Activated CD4-positive, alpha-beta T cell treated with anti-CD3 and anti-CD28 coated beads for 4 hours (primary cell): Measurements from ENCODE around the gene SMPD4.
"Not testable (repeated sequence)": the region's sequence is repeated elsewhere in the genome, so short reads cannot be mapped to it uniquely, and the experiment has no call there.

Experiments used
- DNase-seq, 2 donors: peaks; one replicate each; pipeline ENCODE4 v3.0.0-alpha.2; 2020

The SMPD4 gene

GRCh38 chr2:130155956-130156623 lies 25.3 kb downstream of the SMPD4 start:
- not testable (repeated sequence) for DNase-seq

- no peak for DNase-seq
Observed at GRCh38 chr2:130154773-130155765, 26.3 kb downstream of the SMPD4 start.

GRCh38 chr2:130154423-130154770 lies 27.0 kb downstream of the SMPD4 start:
- not testable (repeated sequence) for DNase-seq

GRCh38 chr2:130153721-130154422 lies 27.5 kb downstream of the SMPD4 start:
- DNase-seq: not testable (repeated sequence)

DNA sequence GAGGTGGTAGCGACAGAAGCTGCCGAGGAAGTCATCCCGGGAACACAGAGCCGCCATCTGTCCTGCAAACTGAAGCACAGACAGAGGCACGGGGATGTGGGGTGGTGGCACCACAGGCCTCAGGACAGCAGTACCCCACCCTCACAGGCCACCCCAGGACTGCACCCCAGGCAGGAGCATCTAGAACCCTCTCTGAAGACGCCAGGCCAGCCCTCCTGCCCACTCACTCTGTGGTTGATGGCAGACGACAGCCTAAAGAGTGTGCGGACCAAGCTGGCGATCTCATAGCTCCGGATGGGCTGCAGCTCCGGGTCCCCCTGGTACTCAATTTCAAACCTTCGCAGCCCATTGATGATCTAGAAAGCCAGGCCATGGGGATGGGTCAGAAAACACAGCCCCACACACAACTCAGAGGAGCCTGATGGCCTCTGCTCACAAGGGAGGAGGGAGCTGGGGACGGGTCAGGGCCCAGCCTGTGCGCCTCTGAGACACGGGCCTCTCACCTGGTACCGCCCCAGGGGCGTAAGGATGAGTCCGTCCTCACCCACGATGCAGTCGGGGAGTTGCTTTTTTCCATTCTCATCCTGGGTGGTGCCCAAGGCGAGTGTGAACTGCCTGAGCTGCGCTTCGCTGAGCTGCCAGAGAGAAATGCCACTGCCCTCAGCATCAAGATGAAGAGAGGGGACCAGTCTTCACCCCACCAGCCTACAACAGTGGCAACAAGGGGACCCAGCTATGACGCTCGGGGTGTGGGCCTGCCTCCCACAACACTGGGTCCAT lies 28.4 kb downstream of the SMPD4 start:
- DNase-seq: no peak

DNA sequence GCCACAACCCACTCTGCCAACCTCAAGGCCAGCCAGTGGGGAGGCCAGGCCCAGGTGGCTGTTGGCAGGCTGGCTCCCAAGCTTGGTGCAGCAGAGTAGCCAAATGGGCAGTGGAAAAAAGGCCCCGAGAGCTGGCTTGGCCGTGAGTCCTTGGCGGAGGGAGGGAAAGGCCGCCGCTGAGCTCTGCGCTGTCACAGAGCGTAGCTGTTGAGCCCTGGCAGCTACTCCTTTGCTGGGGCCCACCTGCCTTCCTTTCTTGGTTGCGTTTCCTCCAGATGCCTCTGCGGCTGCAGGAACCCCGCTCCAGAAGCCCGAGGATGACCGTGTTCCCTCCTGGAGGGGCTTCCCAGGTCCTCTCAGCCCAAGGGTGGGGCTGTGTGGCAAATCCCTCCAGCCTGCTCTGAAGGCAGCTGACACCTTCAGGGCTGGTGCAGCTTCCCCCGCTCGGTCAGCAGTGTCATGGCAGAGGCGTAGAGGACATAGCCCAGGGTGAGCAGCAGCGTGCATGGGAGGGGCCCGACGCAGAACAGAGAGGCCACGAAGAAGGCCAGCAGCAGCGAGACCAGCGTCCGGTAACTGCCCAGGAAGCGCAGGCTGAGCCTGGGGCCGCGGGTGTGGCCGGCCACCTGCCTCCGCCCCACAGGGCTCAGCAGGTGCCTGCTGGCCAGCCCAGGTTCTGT lies 29.1 kb downstream of the SMPD4 start:
- not testable (repeated sequence) for DNase-seq

- not testable (repeated sequence) for DNase-seq
Observed at GRCh38 chr2:130151145-130151512, 30.3 kb downstream of the SMPD4 start.

GRCh38 chr2:130150181-130151144 lies 30.9 kb downstream of the SMPD4 start:
- no peak for DNase-seq

GRCh38 chr2:130148515-130148914 lies 32.9 kb downstream of the SMPD4 start:
- not testable (repeated sequence) for DNase-seq

DNA sequence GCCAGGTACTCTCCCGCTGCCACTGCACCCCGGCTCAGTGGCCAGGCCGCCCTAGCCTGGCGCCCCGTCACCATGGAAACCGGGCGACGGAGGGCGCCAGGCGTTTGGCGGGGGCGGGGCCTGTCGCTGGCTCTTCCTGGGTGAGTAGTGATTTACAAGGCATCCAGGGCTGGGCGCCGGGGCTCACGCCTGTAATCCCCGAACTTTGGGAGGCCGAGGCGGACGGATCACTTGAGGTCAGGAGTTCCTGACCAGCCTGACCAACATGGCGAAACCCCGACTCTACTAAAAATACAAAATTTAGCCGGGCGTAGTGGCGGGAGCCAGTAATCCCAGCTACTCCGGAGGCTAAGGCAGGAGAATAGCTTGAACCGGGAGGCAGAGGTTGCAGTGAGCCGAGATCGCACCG lies 36.4 kb downstream of the SMPD4 start, which contains the start of gene CCDC74B:
Gene CCDC74B (minus strand): TSS at position 107 of the 409 bp plus-strand sequence. CDS start 116 bp downstream, outside the sequence.
- peak; percentile 48 to 56 for DNase-seq

DNA sequence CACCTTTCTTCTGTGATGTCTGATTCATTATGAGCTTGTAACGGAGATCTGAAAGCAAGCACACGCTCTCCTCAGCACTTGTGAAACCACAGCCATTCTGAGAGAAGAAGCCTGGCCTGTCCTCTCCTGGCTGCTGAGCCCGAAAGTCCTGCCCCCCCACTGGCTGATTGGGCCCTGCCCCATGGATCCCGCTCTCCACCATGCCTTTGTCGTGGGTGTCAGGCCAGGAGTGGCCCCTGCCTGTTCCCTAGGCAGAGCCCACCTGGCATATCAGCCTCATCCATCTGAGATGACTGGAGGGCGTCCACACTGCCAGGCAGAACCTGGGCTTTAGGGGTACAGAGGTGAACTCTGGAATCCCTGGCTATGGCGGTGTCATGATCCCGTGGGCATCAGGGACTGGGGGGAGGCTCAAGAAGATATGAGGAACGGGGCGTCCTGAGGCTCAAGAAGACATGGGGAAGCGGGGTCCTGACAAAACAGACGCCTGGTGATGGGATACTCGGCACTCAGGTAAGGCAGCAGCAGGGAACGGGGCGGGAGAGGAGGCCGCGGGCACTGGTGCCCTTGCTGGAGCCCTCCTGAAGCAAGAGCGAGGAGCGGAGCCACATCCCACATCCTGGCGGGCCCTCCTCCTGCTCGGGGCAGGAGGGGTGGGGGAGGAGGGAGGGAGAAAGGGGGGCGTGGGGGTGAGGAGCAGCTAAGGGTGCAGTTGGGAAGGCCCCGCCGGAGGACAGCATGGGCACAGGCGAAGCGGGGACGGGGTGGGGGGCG lies 37.9 kb downstream of the SMPD4 start:
- not testable (repeated sequence) for DNase-seq

DNA sequence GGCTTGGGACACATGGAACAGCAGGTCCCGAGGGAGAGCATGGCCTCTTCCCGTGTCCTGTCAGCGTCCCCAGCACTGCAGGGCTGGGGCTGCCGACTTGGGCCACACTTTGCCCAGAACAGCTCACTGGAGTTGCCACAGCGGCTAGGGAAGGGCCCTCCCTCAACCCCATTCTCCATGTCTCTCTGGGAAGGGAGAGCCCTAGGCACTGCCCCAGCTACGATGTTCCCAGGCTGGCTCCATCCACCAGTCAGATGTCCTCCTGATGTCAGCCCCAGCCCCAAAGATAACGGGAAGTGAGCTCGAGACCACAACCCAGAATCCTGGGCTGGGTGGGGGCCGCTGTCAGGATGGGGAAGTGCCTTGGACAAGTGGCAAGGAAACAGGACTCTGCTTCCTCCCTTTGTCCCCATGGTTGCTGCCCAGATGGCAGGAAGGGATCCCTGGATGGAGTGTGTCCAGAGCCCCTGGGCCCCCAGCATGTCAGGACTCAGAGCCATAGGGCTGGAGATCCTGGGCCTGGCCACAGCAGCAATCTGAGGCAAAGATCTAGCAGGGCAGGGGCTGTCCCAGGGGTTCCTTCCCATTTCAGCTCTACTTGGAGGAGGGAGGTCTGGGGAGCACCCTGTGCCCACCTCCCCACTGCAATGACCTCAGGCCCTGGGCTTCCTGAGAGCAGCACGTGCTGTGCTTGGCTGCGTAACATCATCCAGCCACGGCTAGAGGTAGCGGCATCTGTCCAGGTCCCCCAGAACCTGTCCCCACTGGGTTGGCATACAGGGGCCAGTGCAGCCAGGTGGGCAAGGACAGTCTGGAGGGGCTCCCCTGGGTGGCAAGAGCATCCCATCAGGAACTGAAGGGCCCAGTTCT lies 38.8 kb downstream of the SMPD4 start:
- DNase-seq: not testable (repeated sequence)

DNA sequence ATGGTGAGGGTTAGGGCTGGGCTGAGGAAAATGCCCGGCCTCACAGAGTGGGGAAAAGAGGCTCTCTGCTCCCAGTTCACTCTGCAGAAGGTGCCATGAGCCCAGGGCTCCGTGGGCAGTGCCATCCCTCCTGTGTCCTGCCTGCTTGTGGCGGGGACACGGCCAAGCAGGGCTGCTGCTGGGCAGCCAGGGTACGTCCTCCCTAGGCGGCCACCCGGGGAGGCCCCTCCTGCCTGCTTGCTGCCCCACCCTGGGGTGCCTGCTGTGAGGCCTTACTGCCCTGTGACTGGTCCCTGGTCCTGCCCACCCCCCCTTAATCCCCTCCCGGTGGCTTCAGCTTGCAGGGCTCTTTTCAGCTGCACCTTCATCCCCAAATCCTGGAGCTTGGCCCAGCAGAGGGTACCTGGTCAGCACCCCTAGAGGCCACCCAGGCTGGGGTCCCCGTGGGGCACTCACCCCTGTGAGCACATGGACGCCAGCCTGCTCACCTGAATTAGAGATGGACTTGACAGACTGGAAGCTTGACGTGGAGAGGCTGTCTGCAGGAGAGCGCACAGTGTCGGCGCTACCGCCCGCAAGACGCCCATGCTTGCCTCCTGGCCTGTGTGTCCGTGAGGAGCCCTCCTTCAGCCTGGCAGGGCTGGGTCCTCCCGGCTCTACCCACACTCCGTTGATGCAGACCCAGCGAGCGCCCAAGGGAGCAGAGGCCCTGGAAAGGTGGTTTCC lies 39.6 kb downstream of the SMPD4 start:
- DNase-seq: not testable (repeated sequence)

DNA sequence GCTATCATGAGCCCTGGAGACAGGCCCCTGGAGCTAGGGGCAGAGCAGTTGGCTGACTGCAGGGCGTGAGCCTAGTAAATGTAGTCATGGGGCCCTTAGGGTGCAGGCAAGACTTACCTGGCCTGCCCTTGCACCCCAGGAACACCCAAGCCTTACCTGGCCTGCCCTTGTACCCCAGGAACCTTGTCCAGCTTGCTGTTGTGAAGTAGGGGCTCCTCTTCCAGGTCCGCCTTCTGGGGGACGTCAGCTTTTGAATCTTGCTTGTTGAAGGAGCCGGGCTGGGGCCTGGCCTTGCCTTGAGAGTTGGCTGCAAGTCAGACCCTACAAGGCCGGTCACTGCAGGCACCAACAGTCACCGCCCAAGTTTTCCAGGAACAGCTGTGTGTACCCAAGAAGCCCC lies 40.4 kb downstream of the SMPD4 start:
- not testable (repeated sequence) for DNase-seq

GRCh38 chr2:130140516-130140915 lies 40.9 kb downstream of the SMPD4 start:
- not testable (repeated sequence) for DNase-seq

DNA sequence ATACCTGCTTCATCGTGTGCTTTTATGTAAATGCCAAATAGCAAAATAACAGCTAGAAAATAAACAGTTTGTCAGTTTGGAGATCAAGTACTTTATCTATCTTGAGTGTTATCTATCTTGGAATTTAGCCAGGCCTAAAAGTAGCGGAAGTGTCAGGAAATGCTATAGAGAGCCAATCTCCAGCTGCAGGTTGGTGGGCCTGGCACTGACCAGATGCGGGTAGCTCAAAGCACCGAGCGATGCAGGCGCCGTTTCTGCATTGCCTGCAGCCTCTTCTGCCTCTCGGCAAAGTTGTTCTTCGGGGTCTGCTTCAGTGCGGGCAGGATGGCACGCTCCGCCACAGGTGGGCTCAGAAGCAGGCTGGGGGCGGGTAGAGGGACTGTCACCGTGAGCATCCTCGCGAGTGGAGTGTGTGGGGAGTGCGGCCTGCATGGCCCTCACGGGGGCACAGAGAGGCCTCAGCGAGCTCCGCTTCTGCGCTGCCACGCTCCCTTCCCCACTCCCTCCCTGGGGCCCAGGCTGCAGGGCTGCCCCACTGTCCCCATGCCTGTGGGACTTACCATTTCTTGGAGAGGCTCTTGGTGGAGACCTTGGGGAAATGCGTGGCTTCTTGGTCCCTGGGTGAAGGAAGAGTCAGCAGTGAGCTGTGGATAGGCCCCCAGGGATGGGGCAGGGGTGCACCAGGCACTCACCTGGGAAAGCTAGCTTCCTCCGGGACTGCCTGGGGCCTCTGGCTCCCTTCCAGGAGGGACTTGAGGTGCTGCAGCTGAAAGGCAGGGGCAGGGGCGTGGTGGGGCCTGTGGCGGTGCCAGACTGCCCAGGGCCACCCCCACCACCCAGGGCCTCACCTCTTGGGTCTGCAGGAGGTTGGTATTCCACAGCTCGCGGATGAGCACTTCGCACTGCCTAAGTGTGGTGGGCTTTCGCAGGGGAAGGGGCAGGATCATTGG lies 41.8 kb downstream of the SMPD4 start:
- DNase-seq: not testable (repeated sequence)

GRCh38 chr2:130138841-130139251 lies 42.6 kb downstream of the SMPD4 start:
- DNase-seq: not testable (repeated sequence)
